ENCODE measurements around the gene SHROOM2.

- TF ChIP-seq EP300 (IDR thresholded peaks at IDR 0.05): no peak
- TF ChIP-seq CTCF (IDR thresholded peaks at IDR 0.05): no peak
Observed at GRCh38 chrX:9958183-9958582, 172.0 kb downstream of the SHROOM2 start.
